ENCODE data around the gene CCL22. TPM values are rescaled to one million over a fixed set of nuclear protein-coding genes. Genes with fewer than 3 reads are reported as not detected.
"Not testable (repeated sequence)": the region's sequence is repeated elsewhere in the genome, so short reads cannot be mapped to it uniquely, and the experiment has no call there.

Gene CCL22, protein sequence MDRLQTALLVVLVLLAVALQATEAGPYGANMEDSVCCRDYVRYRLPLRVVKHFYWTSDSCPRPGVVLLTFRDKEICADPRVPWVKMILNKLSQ
- under 1 TPM; 0.04 to 0.19 (median 0.13) TPM for polyA plus RNA-seq (ENCODE audit: insufficient read length in 4 of 4)

- DNase-seq (ENCODE audit: low read depth in 4 of 4, low spot score in 2 of 4): no peak
These were observed at the start of gene CCL22 for GRCh38 chr16:57358527-57359095. Gene CCL22, plus strand, starts transcription at chr16:57358783. Its CDS starts 34 bp downstream, at chr16:57358817.

DNA sequence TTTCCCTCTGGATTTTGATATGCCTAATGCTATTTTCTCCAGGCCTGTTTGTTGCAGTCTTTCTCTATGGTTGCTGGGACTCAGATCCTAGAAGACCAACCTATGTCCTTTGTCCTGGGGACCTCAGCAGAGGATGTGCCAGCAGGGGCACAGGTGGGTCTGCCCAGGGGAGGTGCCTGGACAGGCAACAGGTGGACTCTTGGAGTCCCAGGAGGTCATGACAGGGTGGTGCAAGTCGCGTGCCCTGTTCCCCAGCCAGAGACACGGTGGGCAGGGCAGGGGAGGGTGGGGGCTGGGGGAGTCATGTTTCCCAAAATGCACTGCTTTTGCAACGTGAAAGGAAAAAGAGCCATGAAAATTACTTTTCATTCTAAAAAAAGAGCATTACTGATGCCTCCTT lies 47.8 kb upstream of the CCL22 start:
- DNase-seq (ENCODE audit: low read depth in 4 of 4, low spot score in 2 of 4): no peak

- DNase-seq (ENCODE audit: low read depth in 4 of 4, low spot score in 2 of 4): no peak
These were observed 45.1 kb upstream of the CCL22 start for GRCh38 chr16:57313509-57313908.

- no peak for DNase-seq (ENCODE audit: low read depth in 4 of 4, low spot score in 2 of 4)
These were observed 44.3 kb upstream of the CCL22 start for GRCh38 chr16:57314161-57314785.

DNA sequence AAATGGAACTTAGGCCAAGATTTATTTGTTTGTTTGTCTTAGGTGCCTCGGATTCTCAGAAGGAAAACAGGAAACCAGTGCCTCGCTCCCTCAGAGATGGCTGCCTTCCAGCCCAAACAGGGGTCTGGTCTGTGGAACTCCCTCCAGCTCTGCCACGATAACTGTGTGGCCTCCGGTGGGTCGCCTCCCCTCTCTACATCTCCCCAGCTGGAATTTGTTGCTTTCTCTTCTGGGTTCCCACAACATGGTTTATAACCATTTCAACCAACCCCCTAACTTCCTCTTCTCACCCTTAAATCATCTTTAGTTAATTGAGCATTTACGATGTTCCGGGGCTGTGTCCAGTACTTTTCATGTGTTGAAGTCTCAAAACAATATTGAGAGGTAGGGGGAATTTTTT lies 43.2 kb upstream of the CCL22 start:
- DNase-seq (ENCODE audit: low read depth in 4 of 4, low spot score in 2 of 4): peak in 2 of 4 donors; percentile 31 to 51

- no peak for DNase-seq (ENCODE audit: low read depth in 4 of 4, low spot score in 2 of 4)
These were observed 42.1 kb upstream of the CCL22 start for GRCh38 chr16:57316390-57317017.

DNA sequence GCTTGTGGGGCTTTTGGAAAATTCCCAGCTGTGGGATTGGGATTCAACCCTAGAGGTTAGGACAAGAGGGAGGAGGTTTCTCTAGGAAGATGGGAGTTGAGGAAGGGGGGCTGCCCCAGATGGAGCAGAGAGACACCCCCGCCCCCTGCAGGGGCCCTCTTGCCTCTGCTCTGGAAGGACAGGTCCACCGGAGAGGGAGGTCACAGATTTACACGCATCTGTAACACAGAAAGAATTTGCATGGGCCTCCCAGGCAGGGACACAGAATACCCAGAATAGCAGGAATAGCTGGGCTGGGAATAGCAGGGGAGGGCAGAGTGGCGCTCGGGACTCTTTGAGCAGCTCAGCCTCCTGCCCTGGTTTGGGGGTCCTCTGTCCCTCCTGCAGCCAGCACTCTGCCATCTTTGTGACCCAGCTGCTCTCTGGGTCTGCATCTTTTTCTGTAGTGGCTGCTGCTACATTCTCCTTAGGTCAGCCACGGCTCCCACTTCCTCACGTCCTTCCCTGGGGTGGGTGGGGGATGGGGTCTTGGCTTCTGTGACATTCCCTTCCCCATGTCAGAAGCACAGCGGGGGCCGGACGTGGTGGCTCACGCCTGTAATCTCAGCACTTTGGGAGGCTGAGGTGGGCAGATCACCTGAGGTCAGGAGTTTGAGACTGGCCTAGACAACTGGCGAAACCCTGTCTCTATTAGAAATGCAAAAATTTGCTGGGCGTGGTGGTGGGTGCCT lies 40.2 kb upstream of the CCL22 start:
- DNase-seq (ENCODE audit: low read depth in 4 of 4, low spot score in 2 of 4): no peak

DNA sequence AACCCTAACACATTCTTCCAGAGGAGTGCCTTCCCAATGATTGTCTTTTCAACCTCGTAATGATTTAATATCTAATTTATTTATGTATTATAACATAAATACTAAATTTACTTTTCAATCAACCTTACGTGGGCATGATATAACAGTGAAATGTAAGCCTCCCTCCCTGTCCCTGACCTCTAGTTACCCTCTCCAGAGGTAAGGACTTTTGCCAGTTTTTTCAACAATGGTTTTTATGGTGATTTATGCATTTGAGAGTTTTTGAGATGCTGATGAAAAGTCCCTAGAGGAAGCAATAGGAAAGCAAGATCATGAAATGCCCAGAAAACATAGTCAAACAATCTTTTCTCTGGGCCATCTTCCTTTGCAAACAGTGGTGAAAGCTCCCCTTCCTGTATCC lies 38.9 kb upstream of the CCL22 start:
- DNase-seq (ENCODE audit: low read depth in 4 of 4, low spot score in 2 of 4): no peak

DNA sequence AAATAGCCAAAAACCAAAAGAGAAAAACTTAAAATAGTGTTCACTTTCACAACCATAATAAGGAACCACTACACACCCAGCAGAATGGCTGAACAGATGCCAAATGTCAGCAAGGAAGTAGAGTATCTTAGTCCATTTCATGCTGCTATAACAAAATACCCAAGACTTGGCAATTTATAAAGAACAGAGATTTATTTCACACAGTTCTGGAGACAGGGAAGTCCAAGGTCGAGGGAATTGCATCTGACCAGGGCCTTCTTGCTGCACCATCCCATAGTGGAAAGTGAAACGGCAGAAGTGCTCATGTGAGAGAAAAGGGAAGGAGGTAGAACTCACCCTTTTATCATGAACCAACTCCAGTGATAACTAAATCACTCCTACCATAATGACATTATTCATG lies 33.8 kb upstream of the CCL22 start:
- DNase-seq (ENCODE audit: low read depth in 4 of 4, low spot score in 2 of 4): no peak

GRCh38 chr16:57325458-57325857 lies 33.1 kb upstream of the CCL22 start:
- no peak for DNase-seq (ENCODE audit: low read depth in 4 of 4, low spot score in 2 of 4)

GRCh38 chr16:57329718-57330327 lies 28.8 kb upstream of the CCL22 start:
- no peak for DNase-seq (ENCODE audit: low read depth in 4 of 4, low spot score in 2 of 4)

DNA sequence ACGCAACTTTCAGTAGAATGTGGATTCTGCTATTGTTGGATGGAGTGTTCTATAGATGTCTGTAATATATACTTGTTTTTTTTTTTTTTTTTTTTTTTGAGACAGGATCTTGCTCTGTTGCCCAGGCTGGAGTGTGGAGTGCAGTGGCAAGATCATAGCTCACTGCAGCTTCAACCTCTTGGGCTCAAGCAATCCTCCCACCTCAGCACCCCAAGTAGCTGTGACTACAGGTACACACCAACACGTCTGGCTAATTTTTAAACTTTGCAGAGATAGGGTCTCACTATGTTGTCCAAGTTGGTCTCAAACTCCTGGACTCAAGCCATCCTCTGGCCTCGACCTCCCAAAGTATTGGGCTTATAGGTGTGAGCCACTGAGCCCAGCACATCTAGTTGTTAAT lies 27.2 kb upstream of the CCL22 start:
- no peak for DNase-seq (ENCODE audit: low read depth in 4 of 4, low spot score in 2 of 4)

GRCh38 chr16:57333402-57333801 lies 25.2 kb upstream of the CCL22 start:
- no peak for DNase-seq (ENCODE audit: low read depth in 4 of 4, low spot score in 2 of 4)

DNA sequence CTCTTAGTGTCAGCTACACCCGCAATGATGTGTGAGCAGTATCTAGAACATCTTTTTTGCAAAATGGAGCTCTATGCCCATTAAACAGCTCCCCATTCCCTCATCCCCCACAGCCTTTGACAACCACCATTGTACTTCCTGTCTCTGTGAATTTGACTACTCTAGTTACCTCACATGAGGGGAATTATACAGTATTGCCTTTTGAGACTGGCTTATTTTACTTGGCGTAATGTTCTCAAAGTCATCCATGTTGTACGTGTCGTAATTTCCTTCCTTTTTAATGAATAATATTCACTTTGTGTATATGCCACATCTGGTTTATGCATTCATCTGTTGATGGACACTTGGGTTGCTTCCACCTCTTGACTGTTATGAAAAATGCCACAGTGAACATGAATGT lies 23.2 kb upstream of the CCL22 start:
- DNase-seq (ENCODE audit: low read depth in 4 of 4, low spot score in 2 of 4): no peak

DNA sequence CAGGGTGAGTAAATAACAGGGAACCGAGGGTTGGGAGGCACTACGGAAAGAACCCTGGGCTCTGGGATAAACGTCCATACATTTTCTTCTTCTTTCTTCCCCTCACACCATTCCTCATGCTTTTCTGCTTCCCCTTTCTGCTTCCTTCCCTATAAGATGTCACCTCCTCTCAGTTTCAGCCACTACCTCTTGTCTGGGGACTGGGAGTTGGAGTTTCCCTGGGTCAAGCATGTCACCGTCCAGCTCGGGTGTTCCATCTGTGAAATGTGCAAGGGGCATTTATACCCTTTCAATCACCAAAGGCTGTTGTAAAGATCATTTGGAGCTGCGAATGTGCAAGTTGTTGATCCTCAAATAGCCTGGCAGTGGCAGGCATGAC lies 17.5 kb upstream of the CCL22 start:
- no peak for DNase-seq (ENCODE audit: low read depth in 4 of 4, low spot score in 2 of 4)

DNA sequence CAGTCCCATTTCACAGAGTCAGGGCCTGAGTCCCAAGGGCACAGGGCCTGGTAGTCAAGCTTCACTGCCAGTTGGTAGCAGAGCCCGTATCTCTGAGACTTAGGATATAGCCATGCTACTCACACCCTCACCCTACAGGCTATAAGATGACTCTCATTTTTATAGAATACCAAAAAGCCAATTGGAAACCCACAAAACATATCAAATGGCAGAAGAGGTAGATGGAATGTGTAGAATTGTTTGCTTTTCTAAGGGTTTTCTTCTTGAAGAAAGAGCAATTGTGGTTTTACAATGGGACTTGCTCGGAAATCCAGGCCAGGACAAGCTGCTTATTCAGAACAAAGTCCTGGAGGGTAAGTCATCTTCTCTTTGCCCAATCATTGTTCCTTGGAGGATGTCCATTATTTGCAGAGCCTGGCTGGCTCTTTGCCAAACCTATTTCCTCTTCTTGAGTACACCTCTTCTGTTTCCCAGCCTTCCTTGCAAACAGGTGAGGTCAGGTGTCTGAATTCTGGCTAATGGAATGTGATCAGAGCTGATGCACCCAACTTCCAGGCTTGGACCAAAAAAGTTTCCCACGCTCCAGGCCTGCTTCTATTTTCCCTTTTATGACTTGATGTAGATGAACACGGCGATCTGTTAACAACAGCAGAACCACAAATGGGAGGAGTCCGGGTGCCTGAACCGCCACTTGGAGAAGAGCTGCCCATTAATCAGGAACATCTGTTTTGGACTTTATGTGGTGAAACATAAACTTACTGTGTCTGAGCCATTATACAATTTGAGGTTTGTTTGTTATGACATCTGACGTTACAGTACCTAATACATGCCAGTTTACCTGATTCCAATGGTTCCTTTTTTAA lies 16.9 kb upstream of the CCL22 start:
- no peak for DNase-seq (ENCODE audit: low read depth in 4 of 4, low spot score in 2 of 4)

DNA sequence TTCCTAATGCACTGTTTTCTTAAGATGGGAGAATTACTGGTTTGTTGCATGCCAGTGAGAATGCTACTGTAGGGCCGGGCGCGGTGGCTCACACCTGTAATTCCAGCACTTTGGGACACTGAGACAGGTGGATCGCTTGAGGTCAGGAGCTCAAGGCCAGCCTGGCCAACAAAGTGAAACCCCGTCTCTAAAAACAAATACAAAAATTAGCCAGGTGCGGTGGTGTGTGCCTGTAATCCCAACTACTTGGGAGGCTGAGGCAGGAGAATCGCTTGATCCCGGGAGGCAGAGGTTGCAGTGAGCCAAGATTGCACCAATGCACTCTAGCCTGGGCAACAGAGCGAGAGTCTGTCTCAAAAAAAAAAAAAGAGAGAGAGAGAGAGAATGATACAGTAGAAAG lies 16.0 kb upstream of the CCL22 start:
- DNase-seq (ENCODE audit: low read depth in 4 of 4, low spot score in 2 of 4): not testable (repeated sequence)

DNA sequence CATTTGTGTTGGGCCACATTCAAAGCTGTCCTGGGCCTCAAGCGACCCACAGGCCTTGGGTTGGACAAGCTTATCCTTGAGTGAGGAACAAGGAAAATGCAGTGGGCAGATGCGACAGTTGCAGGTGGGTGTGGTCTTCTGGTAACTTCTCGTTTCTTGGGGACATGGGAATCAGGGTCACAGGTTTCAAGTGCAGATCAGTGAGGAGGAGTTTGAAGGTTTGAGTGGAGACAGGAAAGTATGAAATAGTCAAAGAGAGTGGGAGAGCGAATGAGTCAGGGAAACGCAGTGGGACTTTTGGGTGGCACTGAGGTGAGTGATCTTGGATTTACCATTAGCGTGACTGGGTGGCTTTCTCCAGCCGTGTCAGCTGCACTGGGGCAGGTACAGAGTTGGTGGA lies 15.4 kb upstream of the CCL22 start:
- no peak for DNase-seq (ENCODE audit: low read depth in 4 of 4, low spot score in 2 of 4)

GRCh38 chr16:57344094-57344493 lies 14.5 kb upstream of the CCL22 start:
- not testable (repeated sequence) for DNase-seq (ENCODE audit: low read depth in 4 of 4, low spot score in 2 of 4)

GRCh38 chr16:57345021-57345420 lies 13.6 kb upstream of the CCL22 start:
- DNase-seq (ENCODE audit: low read depth in 4 of 4, low spot score in 2 of 4): no peak
